ENCODE results near the gene ZBTB5.
A peak's percentile ranks its signal among the peaks of the same experiment; 100 is the strongest.

ZBTB5 gene

GRCh38 chr9:37422289-37423104, 42.8 kb downstream of the ZBTB5 start, which contains the start of gene GRHPR:
Gene GRHPR (plus strand): TSS chr9:37422696. CDS start chr9:37422751, 55 bp downstream.
- DNase-seq, result peak; percentile 95

GRCh38 chr9:37421914-37422288, 43.3 kb downstream of the ZBTB5 start:
- DNase-seq, result no peak

GRCh38 chr9:37420271-37421215, 44.7 kb downstream of the ZBTB5 start:
- DNase-seq, result no peak

GRCh38 chr9:37419204-37419603, 46.0 kb downstream of the ZBTB5 start:
- no peak for DNase-seq

- no peak for DNase-seq
Measured at GRCh38 chr9:37417857-37418618, 47.2 kb downstream of the ZBTB5 start.

GRCh38 chr9:37417252-37417803, 47.9 kb downstream of the ZBTB5 start:
- DNase-seq, result no peak

- DNase-seq, result peak; percentile 85
Measured at GRCh38 chr9:37415011-37415719, 50.1 kb downstream of the ZBTB5 start.

- DNase-seq, result peak; percentile 18
Measured at GRCh38 chr9:37414503-37414943, 50.7 kb downstream of the ZBTB5 start.

- no peak for DNase-seq
Measured at GRCh38 chr9:37413311-37413710, 51.9 kb downstream of the ZBTB5 start.

GRCh38 chr9:37412431-37413151, 52.7 kb downstream of the ZBTB5 start:
- no peak for DNase-seq

GRCh38 chr9:37410969-37411785, 54.1 kb downstream of the ZBTB5 start:
- DNase-seq, result peak; percentile 49

- DNase-seq, result no peak
Measured at GRCh38 chr9:37410354-37410861, 54.8 kb downstream of the ZBTB5 start.

- peak; percentile 76 for DNase-seq
Measured at GRCh38 chr9:37408933-37409710, 56.1 kb downstream of the ZBTB5 start.

- DNase-seq, result no peak
Measured at GRCh38 chr9:37407468-37407867, 57.8 kb downstream of the ZBTB5 start.

GRCh38 chr9:37406603-37407401, 58.4 kb downstream of the ZBTB5 start:
- no peak for DNase-seq

GRCh38 chr9:37405764-37406380, 59.4 kb downstream of the ZBTB5 start:
- no peak for DNase-seq

- DNase-seq, result no peak
Measured at GRCh38 chr9:37405350-37405749, 59.9 kb downstream of the ZBTB5 start.

GRCh38 chr9:37404590-37404989, 60.7 kb downstream of the ZBTB5 start:
- DNase-seq, result no peak
